ENCODE results near the gene CRYGC.

Gene CRYGC, protein sequence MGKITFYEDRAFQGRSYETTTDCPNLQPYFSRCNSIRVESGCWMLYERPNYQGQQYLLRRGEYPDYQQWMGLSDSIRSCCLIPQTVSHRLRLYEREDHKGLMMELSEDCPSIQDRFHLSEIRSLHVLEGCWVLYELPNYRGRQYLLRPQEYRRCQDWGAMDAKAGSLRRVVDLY

DNA sequence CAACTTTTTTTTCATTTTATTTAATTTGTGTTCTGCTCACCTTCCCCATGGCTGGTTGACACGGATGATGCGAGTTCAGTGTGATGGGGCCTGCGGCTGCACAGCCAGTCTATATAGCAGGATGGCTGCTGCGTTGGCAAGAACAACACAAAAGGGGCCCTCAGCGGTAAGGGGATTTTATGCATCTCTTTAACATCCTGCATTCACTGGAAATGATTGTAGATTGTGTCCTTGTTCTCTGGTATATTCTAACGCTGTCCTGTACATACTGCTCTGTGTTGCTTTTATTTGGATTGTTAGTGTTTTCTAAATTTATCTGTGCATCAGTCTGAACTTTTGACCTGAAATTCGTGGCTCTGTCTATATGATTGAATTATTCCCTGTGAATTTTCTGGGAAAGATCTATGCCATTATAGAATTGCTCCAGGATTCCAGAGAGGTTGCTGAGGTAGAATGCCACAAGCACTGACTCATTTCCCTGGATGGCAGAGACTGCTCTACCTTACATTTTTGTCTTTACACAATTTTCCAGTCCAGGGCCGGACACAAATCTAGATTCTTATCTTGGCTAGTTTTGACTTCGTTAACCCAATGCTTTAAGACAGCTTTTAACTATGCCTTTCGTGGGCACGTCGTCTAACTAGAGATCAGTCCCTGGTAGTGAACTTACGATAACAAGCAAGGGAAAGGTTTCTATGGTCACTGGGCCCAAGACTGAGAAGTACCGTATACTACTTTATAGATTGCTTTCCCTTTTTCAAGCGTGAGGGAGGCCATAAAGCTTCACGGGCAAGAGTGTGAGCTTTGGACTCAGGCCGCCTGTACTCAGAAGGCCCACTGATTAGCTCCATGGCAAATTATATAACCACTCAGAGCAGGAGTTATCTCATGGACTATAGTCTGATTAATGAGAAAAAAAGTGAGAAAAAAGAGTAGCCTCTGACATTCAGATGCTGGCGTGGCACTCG, at the start of gene CRYGC:
Gene CRYGC, minus strand, starts transcription at position 85 of the 968 bp plus-strand sequence. Its CDS starts 36 bp downstream, at position 49.
- no peak for TF ChIP-seq CTCF (IDR thresholded peaks at IDR 0.05; ENCODE audit: low read depth, low read length)
- no peak within 1 kb of the TSS for H3K4me3 ChIP-seq (ENCODE audit: low read depth, low read length)

GRCh38 chr2:208179028-208179609, 49.5 kb upstream of the CRYGC start:
- TF ChIP-seq CTCF (IDR thresholded peaks at IDR 0.05; ENCODE audit: low read depth, low read length), result no peak
- H3K4me3 ChIP-seq (ENCODE audit: low read depth, low read length), result no peak overlapping the region

DNA sequence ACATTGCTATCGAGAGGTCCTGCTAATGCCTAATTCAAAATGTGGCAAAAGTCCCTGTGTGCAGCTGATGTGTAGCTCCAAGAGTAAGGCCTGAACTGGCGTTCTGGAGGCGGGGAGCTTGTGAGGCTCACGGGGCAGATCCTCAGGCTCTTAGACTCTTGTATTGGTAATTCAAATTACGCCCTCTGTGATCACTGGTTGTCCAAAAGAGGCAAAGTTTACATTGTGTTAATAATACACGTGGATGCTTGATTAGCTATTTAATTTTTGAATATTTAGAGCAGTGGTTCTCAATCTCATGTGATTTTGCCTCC, 46.2 kb upstream of the CRYGC start:
- no peak for TF ChIP-seq CTCF (IDR thresholded peaks at IDR 0.05; ENCODE audit: low read depth, low read length)
- no peak overlapping the region for H3K4me3 ChIP-seq (ENCODE audit: low read depth, low read length)

GRCh38 chr2:208175069-208175839, 45.6 kb upstream of the CRYGC start:
- peak; percentile 92 for TF ChIP-seq CTCF (IDR thresholded peaks at IDR 0.05; ENCODE audit: low read depth, low read length)
- no peak overlapping the region for H3K4me3 ChIP-seq (ENCODE audit: low read depth, low read length)

DNA sequence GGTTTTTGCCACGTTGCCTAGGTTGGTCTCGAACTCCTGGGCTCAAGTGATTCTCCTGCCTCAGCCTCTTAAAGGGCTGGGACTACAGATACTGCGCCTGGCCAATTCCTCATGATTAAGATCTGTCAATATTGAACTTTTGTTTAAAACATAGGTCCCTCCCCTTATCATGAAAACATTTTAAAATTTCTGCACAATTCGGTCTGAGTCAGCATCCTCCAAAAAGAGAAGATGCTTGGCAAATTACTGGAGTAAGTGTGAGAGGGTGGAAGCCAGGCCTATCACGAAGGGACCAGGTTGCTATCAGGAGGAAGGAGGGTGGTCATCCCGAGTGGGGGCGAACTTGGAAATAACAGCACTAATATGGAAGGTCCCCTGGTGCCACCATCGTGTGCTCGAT, 44.5 kb upstream of the CRYGC start:
- TF ChIP-seq CTCF (IDR thresholded peaks at IDR 0.05; ENCODE audit: low read depth, low read length), result no peak

DNA sequence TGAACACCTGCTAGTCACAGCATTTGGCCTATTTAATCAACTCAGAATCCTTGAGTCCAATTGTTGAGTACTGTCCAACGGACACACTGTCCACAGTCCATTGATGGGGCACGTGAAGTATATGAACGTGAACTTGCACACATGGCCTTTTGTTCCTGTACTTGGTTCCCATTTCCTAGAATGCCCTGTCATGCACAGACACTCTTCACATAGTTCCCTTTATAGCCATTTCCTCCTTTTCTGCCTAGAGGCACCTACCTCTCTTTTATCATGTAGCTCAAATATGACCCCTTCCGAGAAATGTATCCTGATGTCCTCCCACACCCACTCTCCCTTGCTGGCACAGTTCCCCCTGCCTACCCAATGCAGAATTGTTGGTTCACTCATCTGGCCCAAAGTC, 42.5 kb upstream of the CRYGC start:
- no peak for TF ChIP-seq CTCF (IDR thresholded peaks at IDR 0.05; ENCODE audit: low read depth, low read length)
- no peak overlapping the region for H3K4me3 ChIP-seq (ENCODE audit: low read depth, low read length)

More for the DNA sequence above, 44.5 kb upstream of the CRYGC start:
- no peak overlapping the region for H3K4me3 ChIP-seq (ENCODE audit: low read depth, low read length)

Measured in WI38 (cell line).